Uterus (tissue), 2 donors: ENCODE data around the gene INTU.

Experiments
- CTCF ChIP-seq, 4 experiments: fragments of 200-600 bp in 2 of 4; fragments of 450-650 bp in 2 of 4; sonication (generic) in 2 of 4; IDR thresholded peaks; one replicate each; pipeline ENCODE4 v1.5.1; 2016 to 2019; ENCODE audit warnings: antibody characterized with exemption in 4 of 4, mild to moderate bottlenecking in 2 of 4, moderate library complexity in 1 of 4
- POLR2A ChIP-seq, 2 donors: fragments of 450-650 bp; IDR thresholded peaks; one replicate each; pipeline ENCODE4 v1.6.1; 2016; ENCODE audit warnings: antibody characterized with exemption in 2 of 2, mild to moderate bottlenecking in 1 of 2, moderate library complexity in 1 of 2

GRCh38 chr4:127667116-127667515, 34.4 kb downstream of the INTU start:
- TF ChIP-seq POLR2A (IDR thresholded peaks at IDR 0.05) (no peak), CTCF (IDR thresholded peaks at IDR 0.05) (no peak)
